ENCODE results near the gene ELMO3.
A peak's percentile ranks its signal among the peaks of the same experiment; 100 is the strongest.

ELMO3 gene

DNA sequence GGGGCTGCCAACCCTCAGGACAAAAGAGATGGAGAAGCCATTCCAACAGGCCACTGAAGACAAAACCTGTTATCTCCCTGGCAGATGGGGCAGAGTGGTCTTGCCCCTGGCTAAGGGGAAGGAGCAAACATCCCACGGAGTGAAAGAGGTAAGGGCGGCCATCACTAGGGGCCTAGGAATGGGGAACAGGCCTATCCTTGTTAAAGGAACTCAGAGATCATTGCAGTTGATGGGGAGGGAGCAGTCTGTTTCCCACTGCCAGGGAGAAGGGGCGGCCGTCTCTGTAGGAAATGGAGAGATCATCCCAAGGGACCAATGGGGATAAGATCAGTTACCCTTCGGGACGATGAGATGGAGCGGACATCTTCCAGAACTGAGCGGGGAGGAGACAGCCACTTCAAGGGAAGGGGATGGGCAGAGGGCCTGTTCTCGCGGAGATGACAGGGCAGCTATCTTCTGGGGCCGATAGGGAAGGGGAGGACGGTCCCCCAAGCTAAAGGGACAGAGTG lies 27.4 kb downstream of the ELMO3 start:
- DNase-seq, result no peak

DNA sequence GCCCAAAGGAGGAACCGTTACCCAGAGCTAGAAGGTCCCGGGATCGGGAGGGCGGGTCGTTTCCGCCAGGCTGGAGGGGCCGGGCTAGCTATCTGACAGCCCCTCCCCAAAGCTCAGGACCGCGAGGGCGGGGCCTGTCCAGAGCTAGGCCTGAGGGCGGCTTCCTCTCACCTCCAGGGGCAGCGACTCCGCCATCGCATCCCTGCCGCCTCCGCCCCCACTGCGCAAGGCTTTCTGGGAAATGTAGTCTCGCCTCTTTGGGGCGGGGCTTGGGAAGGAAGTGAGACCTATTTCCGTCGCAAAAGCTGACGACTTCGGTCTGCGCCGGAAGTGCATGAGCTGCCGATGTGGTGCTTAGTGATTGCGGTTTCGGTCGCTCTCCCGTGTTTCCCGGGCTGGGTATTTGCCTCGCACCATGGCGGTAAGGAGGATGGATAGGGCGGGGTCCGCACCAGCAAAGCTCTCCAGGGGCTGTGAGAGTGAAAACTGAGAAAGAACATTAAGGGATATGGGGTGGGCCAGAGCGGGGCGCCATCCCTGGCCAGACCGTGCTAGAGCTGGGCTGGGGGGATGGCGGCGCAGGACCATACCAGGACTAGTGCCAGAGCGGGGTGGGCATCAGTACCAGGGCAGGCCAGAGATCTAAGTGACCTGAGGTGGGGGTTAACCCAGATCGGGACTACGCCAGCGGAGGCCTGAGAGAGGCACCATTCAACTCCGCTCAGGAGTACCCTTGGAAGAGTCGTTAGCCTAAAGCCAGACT lies 28.1 kb downstream of the ELMO3 start, which contains the start of gene TMEM208:
Gene TMEM208 (plus strand): TSS at position 327 of the 763 bp plus-strand sequence. CDS start 89 bp downstream, at position 416.
- peak; percentile 99 for DNase-seq

- DNase-seq, result no peak
These were observed 28.6 kb downstream of the ELMO3 start for GRCh38 chr16:67227567-67227921.

- DNase-seq, result no peak
These were observed 29.3 kb downstream of the ELMO3 start for GRCh38 chr16:67228034-67228785.

GRCh38 chr16:67228905-67229304 lies 30.0 kb downstream of the ELMO3 start:
- DNase-seq, result no peak

GRCh38 chr16:67229906-67230808 lies 31.2 kb downstream of the ELMO3 start:
- no peak for DNase-seq

DNA sequence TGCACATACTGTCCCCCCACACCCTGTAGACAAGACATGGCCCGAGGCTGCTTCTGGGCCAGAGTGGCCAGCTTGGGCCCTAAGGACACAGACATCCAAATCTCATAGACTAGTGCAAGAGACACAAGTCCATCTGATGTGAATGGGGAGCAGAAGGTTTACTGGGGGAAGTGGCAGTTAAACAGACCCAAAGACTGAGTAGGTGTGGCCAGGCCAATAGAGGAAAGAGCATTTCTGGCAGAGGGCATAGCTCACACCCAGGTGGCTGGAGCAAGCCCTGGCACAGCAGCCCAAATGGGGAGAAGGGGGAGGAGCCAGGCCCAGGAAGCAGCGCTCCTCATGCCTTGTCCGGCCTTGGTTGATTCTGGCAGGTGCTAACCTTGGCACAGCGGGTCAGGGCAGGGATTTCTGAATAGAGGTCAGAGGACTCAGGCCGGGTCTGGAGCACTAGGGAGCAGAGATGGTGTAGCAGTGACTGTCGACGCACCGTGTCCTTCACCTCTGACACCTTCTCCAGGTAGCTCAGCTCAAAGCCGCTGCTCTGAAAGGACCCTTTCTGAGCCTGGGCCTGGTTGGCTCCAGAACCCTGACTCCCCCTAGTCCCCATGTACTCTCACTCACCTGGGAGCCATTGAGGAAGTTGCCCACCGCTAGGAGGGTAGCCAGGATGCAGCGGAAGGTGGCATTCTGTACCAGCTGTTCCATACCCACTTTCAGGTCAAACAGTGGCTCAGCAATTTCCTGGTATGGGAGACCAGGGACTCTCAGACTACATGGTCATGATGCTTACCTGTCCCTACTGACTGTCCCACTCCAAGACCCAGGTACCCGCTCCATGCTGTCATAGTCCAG lies 32.1 kb downstream of the ELMO3 start:
- no peak for DNase-seq

- no peak for DNase-seq
These were observed 34.7 kb downstream of the ELMO3 start for GRCh38 chr16:67233596-67233995.

GRCh38 chr16:67234180-67234597 lies 35.3 kb downstream of the ELMO3 start:
- DNase-seq, result no peak

DNA sequence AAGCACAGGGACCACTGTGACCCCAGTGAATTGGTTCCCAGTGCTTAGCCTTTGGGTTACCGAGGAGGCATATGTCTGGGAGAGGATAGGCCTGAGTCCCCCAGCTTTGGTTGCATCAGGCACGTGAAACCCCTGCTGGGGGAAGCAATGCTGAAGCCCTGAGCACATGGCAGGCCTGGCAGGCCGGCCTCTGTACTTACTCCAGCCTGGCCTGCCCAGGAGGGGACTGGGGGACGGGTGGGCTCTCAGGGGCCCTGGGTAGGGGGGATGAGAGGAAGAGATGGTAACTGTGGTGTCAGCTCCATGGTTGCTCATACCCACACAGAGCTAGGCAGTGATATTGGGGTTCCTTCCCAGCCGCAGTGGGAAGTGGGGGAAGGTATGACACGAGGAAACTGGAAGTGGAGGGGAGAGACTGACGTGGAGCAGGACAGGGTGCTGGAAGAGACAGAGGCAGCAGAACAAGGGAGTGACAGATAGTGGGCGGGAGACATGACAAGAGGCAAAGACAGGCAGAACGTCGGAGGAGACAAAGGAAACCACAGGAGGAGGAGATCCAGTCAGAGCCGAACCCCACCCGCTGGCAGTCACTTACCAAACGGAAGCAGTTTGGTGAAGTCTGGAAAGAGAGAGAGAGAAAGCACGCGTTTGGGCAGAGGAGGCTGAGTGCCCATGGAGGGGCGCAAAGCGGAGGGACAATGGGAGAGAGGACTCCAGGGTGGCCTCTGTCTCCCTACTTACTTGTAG lies 37.1 kb downstream of the ELMO3 start:
- DNase-seq, result peak; percentile 17

- DNase-seq, result peak; percentile 55
These were observed 37.8 kb downstream of the ELMO3 start for GRCh38 chr16:67236563-67237395.

DNA sequence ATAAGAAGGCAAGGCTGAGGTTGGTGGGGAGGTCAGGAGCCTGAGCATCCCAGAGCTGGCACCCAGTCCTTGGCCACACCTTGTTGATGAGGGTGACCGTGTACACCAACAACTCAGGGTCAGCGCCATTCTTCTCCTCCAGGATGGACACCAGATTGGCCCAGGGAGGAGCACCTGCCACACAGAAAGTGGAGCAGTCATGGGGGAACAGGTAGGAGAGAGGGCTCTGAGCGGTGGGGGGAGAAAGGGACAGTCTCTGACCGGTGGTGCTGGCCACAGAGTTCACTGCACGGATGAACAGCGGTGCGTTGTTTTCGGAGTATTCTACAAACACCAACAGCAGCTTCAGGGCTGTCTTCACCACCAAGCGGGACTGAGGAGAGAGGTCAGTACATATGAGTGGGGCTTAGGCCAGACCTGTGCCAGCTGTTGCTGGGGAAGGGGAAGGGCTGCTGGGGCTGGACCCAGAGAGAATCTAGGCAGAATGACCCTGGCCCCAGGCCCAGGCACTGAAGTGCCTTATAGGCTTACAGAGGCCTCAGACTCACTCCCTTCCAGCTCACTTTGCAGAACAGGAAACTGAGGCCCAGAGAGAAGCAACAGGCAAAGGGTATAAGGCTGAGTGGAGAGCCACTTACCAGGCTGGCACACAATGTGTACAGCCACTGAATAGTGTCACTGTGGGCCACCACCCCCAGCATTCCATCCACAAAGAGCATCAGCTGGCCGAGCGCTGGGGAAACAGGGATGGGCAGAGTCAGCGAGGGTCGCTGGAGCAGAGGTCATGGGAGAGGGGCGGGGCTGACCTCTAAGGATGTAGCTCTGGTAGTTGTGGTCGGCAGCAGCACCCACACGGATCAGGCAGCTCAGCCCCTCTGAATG lies 38.7 kb downstream of the ELMO3 start:
- no peak for DNase-seq

- DNase-seq, result no peak
These were observed 39.3 kb downstream of the ELMO3 start for GRCh38 chr16:67238278-67238575.

DNA sequence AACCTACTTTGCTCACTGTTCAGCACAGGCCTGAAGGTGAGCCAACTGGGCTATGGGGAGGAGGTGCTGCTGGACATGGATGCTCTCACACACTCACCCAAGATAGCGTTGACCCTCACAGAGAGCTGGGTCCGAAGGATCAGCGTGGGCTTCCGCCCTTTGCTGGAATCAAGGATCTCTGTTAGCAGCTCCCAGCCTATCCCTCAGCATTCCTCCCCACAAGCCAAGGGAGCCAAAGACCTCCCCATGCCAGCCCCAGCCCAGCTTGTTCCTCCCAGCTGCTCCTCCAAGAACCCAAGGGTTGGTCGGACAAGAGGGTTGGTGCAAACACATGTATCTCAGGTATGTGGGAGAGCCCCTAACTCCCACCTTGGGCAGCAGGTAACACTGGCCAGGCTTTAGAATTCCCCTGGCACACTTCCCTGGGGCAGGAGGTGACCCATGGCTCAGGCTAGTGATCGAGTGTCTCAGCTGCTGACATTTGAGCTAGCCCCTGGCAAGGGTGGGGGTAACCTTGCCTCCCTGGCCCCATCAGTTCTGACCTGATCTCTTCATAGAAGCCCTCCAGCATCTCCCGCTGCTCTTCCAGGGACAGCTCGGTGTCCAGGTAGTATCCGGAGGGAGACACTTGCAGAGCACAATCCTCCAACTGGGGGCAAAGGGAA lies 40.0 kb downstream of the ELMO3 start:
- DNase-seq, result peak; percentile 19

- no peak for DNase-seq
These were observed 41.6 kb downstream of the ELMO3 start for GRCh38 chr16:67240506-67240905.

DNA sequence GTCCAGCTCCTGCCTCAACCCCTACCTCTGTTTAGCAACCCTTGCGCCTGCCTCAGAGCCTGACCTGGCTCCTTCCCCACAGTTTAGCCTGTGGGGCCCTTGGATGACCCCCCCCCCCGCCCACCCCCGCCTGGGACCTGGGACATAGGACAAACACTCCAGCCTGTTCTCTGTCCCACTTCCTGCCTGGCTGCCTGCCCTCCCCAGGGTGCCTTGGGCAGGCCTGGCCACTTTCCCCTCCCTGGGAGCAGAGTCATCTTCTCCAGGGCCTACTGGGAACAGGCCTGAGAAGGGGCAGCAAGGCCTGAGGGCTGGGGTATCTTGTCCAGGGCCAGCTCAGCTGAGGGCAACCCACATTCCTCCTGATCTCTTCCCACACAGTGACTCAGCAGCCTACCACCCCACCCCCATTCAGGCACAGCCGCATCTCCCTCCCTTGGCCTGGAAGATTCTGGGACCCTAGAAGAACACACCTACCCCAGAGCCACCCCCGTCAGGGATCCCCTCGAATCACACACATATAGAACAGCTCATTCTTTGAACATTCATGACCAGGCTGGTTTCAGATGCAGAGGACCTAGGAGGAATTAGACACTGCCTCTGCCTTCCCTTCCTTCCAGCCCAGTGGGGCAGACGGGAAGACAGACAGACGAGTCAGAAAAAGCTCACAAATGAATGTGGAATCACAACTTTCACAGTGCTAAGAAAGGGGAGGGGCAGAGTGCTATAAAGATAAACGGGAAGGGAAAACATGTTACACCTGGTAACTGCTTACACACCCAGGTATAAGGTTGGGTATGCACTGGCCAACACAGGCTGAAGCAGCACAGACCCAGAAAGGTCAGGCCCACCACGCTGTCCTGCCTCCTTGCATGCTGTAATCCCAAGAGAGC lies 42.3 kb downstream of the ELMO3 start:
- DNase-seq, result peak; percentile 38

- DNase-seq, result peak; percentile 15
These were observed 43.3 kb downstream of the ELMO3 start for GRCh38 chr16:67242138-67242730.

Measured in femur (tissue), 1 donor.